Measurements from ENCODE around the gene TSSK6. TPM values are rescaled to one million over a fixed set of nuclear protein-coding genes. Genes with fewer than 3 reads are reported as not detected.

The TSSK6 gene
- total RNA-seq, 1 donor from 2014 or later, result 2.3 TPM

DNA sequence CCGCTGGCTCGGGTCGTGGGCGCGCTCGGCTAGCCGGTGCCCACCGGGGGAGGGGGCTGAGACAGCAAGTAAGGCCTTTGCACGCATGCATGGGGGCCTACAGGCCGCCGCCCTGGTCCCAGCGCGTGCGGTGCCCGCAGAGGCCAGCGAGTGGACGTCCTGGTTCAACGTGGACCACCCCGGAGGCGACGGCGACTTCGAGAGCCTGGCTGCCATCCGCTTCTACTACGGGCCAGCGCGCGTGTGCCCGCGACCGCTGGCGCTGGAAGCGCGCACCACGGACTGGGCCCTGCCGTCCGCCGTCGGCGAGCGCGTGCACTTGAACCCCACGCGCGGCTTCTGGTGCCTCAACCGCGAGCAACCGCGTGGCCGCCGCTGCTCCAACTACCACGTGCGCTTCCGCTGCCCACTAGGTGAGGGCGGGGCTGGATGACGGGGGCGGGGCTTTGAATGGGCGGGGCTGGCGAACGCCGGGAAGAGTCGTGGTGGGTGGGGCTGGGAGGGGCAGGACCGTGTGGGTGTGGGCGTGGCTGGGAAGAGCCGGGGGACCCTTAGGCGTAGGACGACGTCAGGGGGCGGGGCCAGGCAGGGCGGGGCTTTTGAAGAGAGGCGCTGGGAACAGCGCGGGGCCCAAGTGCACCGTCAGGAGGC, 24.8 kb upstream of the TSSK6 start:
- Mint-ChIP-seq H3K36me3 (no peaks in the 10 kb centered on the region), H3K27ac (no peak overlapping the region), H3K27me3 (peaks cover 15% of the 10 kb centered on the region), H3K9me3 (no peaks in the 10 kb centered on the region), H3K4me1 (ENCODE audit: unreplicated experiment) (peaks cover 5% of the 10 kb centered on the region), H3K4me3 (no peak overlapping the region)
- DNase-seq (ENCODE audit: extremely low spot score, unreplicated experiment), result no peak
- TF ChIP-seq, protein P1, sequence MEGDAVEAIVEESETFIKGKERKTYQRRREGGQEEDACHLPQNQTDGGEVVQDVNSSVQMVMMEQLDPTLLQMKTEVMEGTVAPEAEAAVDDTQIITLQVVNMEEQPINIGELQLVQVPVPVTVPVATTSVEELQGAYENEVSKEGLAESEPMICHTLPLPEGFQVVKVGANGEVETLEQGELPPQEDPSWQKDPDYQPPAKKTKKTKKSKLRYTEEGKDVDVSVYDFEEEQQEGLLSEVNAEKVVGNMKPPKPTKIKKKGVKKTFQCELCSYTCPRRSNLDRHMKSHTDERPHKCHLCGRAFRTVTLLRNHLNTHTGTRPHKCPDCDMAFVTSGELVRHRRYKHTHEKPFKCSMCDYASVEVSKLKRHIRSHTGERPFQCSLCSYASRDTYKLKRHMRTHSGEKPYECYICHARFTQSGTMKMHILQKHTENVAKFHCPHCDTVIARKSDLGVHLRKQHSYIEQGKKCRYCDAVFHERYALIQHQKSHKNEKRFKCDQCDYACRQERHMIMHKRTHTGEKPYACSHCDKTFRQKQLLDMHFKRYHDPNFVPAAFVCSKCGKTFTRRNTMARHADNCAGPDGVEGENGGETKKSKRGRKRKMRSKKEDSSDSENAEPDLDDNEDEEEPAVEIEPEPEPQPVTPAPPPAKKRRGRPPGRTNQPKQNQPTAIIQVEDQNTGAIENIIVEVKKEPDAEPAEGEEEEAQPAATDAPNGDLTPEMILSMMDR (conservative IDR thresholded peaks at IDR 0.05), result no peak

DNA sequence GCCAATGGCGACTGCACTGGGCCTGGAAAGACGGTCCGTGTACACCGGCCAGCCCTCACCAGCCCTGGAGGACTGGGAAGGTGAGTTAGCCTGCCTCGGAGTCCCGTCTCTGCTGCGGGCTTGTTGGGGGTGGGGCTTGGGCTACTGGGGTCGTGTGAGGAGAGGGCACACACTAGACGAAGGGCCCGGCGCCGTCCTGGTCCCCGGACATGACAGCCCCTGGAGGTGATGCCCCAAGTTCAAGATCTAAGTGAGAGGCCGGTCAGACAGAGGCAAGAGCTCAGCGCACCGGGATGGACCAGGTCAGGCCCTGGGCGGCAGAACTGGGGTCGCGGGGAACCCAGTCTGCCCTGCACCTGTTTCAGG, 24.3 kb upstream of the TSSK6 start:
- no peak overlapping the region for H3K4me3 Mint-ChIP-seq
- no peaks in the 10 kb centered on the region for H3K36me3 Mint-ChIP-seq
- peaks cover 15% of the 10 kb centered on the region for H3K27me3 Mint-ChIP-seq
- TF ChIP-seq, protein P1 (conservative IDR thresholded peaks at IDR 0.05), result no peak
- H3K9me3 Mint-ChIP-seq, result no peaks in the 10 kb centered on the region
- H3K4me1 Mint-ChIP-seq (ENCODE audit: unreplicated experiment), result peaks cover 5% of the 10 kb centered on the region
- no peak overlapping the region for H3K27ac Mint-ChIP-seq
- no peak for DNase-seq (ENCODE audit: extremely low spot score, unreplicated experiment)

- Mint-ChIP-seq H3K27ac (peak overlapping the region; percentile 62), H3K9me3 (no peaks in the 10 kb centered on the region), H3K36me3 (no peaks in the 10 kb centered on the region), H3K4me3 (peak overlapping the region; percentile 80), H3K27me3 (peaks cover 15% of the 10 kb centered on the region), H3K4me1 (ENCODE audit: unreplicated experiment) (peaks cover 10% of the 10 kb centered on the region)
- TF ChIP-seq, protein P1 (conservative IDR thresholded peaks at IDR 0.05), result no peak
- no peak for DNase-seq (ENCODE audit: extremely low spot score, unreplicated experiment)
Observed at GRCh38 chr19:19538785-19539166, 23.4 kb upstream of the TSSK6 start.

DNA sequence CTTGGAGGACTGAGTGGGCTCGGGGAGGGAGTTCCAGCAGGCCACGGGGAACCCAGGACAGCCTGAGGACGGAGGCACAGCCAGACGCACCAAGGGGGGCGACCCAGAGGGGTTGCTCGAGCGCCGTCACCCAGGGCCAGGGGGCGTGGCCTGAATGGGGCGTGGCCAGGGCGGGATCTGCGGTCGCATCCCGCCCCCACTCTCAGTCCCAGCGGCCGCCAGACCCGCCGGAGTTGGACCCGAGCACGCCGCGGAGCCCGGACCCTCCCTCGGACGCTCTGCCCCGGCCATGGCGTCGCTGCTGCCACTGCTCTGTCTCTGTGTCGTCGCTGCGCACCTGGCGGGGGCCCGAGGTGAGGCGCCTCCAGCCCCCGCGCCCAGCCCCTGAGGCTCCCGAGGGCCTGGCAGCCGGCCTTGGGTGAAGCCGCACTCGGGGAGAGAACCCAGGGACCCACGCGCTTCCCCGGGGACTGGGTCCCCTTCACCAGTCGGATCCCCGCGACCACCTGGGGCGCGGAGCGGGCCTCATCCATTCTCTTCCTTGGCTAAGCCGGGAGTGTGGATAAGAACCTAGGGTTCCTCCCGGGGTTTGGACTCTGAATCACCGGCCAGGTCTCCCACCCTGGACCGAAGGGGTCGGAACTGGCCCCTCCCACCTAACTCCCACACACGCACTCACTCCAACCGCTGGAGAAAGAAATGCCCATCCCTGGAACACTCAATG, 22.9 kb upstream of the TSSK6 start, which contains the start of gene CILP2:
TSS of gene CILP2 (plus strand) at position 205 of the 724 bp plus-strand sequence. CDS start at position 290, 85 bp downstream.
- TF ChIP-seq, protein P1 (conservative IDR thresholded peaks at IDR 0.05), result no peak
- Mint-ChIP-seq H3K4me1 (ENCODE audit: unreplicated experiment) (peaks cover 12% of the 10 kb centered on the region), H3K36me3 (no peaks in the 10 kb centered on the region), H3K9me3 (no peaks in the 10 kb centered on the region), H3K4me3 (peak within 1 kb of the TSS; percentile 80), H3K27ac (peak within 1 kb of the TSS; percentile 62), H3K27me3 (peaks cover 15% of the 10 kb centered on the region)
- DNase-seq (ENCODE audit: extremely low spot score, unreplicated experiment), result no peak

- Mint-ChIP-seq H3K27me3 (peaks cover 15% of the 10 kb centered on the region), H3K4me3 (peak overlapping the region; percentile 72), H3K4me1 (ENCODE audit: unreplicated experiment) (peaks cover 12% of the 10 kb centered on the region), H3K9me3 (no peaks in the 10 kb centered on the region), H3K27ac (no peak overlapping the region), H3K36me3 (no peaks in the 10 kb centered on the region)
- TF ChIP-seq, protein P1 (conservative IDR thresholded peaks at IDR 0.05), result no peak
- no peak for DNase-seq (ENCODE audit: extremely low spot score, unreplicated experiment)
Observed at GRCh38 chr19:19537075-19538048, 22.0 kb upstream of the TSSK6 start.

All from type B pancreatic cell (in vitro differentiated cells).